Peyer's patch (tissue), 4 donors: ENCODE results near the gene PNCK.

ENCODE experiments used
- CTCF ChIP-seq, 6 experiments: fragments of 450-650 bp in 4 of 6; fragments of 200-600 bp in 2 of 6; sonication (generic) in 1 of 6; IDR thresholded peaks; one replicate each; pipeline ENCODE4 v1.5.1; 2017 to 2019; ENCODE audit warnings: antibody characterized with exemption in 6 of 6, mild to moderate bottlenecking in 3 of 6, moderate library complexity in 1 of 6
- POLR2A ChIP-seq, 2 donors: fragments of 450-650 bp; IDR thresholded peaks; one replicate each; pipeline ENCODE4 v1.5.1; 2017; ENCODE audit warnings: antibody characterized with exemption in 2 of 2, mild to moderate bottlenecking in 2 of 2, moderate library complexity in 2 of 2

GRCh38 chrX:153689654-153690465, 16.2 kb upstream of the PNCK start:
- no peak for TF ChIP-seq CTCF (IDR thresholded peaks at IDR 0.05)
- no peak for TF ChIP-seq POLR2A (IDR thresholded peaks at IDR 0.05)
